Measurements from ENCODE around the gene FAM9A.
"Not testable (repeated sequence)": the region's sequence is repeated elsewhere in the genome, so short reads cannot be mapped to it uniquely, and the experiment has no call there.

Gene FAM9A

GRCh38 chrX:8800351-8800750, 832 bp downstream of the FAM9A start:
- DNase-seq = not testable (repeated sequence)

DNA sequence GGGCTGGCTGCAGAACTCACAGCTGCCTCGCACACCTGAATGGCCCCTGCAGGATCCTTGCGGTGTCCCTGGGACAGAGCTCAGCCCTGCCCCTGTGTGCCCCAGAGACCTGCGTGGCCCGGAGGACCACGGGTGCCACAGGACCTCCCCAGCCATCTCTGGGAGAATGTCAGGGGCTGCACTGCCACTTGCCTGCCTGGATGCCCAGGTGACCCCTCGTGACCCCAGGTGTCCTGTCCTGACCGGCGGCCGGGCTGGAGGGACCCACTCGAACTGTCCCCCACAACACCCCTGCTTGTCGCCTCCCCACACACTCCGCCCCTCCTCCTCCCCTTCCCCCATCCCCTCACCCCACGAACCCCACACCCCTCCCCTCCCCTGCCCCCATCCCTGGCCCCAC, 1.9 kb downstream of the FAM9A start:
- not testable (repeated sequence) for DNase-seq

GRCh38 chrX:8798702-8799101, 2.5 kb downstream of the FAM9A start:
- not testable (repeated sequence) for DNase-seq

- not testable (repeated sequence) for DNase-seq
Observed at GRCh38 chrX:8787119-8787518, 14.1 kb downstream of the FAM9A start.

DNA sequence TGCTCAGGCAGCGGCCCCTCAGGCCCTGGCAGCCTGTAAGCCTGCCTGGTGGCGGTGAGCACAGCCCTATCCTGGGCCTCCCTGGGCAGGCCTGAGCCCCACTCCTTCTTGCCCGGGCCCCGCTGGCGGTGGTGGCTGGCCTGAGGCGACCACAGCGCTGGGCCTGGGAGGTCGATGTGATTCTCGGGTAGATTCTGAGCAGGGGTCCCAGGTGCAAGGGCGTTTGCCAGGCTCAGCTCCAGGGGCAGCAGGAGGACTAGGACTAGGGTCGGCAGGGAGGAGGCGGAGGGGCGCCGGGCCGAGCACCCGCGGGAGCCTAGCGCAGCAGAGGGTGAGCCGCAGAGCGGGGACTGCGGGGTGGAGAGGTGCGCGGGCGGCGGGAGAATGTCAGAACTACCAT, 17.0 kb downstream of the FAM9A start:
- no peak for DNase-seq

- no peak for DNase-seq
Observed at GRCh38 chrX:8783714-8784098, 17.5 kb downstream of the FAM9A start.

- peak; percentile 53 for DNase-seq
Observed at GRCh38 chrX:8783097-8783713, 18.0 kb downstream of the FAM9A start.

DNA sequence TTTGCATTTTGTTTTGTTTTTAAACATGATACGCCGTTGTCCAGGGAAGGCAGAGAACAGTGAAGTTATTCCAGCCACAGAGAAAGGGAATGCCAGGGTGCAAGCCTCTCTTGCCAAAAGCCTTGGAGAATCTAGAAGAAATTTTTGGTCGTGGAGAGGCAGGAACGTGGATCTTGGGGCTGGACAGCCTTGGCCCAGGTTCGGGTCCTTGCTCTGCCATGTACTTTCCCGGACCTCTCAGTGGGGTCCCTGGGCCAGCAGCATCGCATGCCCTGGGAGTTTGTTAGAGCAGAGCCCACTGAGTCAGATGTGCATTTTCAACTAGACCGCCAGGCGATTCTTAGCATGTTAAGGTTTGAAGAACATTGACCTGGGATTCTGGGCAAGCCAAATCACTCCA, 18.6 kb downstream of the FAM9A start:
- no peak for DNase-seq

- DNase-seq = not testable (repeated sequence)
Observed at GRCh38 chrX:8781921-8782320, 19.3 kb downstream of the FAM9A start.

DNA sequence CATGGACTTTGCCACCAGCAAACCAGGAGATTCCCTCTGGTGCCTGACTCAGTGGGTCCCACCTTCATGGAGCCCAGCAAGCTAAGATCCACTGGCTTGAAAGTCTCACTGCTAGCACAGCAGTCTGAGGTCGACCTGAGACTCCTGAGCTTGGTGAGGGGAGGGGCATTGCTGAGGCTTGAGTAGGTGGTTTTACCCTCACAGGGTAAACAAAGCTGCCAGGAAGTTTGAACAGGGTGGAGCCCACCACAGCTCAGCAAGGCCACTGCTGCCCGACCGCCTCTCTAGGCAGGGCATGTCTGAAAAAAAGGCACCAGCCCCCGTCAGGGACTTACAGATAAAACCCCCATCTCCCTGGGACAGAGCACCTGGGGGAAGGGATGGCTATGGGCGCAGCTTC, 28.1 kb downstream of the FAM9A start:
- DNase-seq = no peak

DNA sequence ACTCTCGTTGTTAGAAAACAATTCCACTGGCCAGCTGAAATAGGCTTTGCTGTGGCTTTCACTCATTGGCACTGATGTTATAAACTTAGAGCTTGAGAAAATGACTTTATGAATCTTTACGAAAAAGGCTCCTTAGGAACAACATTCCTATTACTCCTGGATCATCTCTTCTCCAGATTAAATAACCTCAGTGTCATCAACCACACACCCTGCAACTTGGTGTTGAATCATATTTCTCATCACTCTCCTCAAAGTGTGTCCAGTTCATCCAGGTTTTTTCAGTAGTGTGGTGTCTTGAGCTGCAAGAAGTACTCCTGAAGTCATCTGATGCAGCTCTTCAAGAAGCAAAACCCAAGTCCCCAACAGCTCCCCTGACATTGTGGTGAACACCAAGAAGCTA, 41.2 kb downstream of the FAM9A start:
- DNase-seq = no peak

DNA sequence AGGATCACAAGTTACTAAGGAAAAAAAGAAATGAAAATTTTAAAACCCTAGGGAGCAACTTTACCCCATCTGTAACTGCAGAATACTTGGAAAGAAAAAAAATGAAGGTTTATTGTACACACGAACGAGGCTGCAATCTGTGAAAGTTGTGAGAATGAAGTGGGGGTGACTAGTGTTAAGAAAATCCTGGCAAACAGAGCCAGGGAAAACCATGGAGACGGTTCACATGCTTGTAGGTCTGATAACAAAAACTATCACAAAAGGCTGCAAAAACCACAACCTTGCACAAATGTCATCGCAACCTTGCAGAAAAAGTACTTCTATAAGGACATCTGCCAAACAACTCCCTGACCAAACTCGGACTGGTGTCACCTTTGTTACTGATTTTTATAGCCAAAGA, 42.5 kb downstream of the FAM9A start:
- not testable (repeated sequence) for DNase-seq

DNA sequence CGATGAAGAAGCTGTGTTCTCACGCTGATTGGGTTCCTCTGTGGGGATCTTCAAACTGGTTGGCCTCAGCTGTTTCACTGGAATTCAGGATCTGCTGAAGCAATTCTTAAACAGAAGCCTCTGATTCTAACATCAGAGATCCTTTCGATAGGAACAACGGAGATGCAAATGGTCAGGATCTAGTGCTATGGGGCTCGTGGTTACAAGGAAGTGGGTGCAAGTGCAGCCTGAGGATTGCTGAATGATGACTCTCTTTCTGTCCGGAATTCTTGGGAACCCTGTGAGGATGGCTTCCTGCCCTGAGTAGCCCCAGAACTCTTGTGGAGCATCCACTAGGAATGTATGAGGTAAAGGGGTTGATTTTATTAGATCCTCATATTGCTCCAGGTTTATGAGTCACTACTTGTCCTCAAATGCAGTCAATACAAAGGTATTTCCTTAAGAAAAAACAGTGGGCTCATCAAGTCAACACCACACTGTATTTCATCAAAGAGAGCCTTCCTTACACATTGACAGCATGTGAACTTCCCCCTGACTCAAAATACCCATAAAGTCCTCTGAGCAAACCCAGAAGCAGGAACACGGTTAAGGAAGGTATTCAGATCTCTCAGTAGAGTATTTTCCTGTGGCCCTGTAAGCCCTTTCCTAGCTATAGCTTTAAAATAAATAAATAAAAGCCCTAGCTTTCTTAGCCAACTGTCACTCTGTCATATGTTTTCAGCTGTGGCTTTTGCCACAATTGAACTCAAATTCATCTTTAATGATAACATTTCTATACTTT, 43.4 kb downstream of the FAM9A start:
- not testable (repeated sequence) for DNase-seq

- DNase-seq = no peak
Observed at GRCh38 chrX:8755813-8756212, 45.4 kb downstream of the FAM9A start.

DNA sequence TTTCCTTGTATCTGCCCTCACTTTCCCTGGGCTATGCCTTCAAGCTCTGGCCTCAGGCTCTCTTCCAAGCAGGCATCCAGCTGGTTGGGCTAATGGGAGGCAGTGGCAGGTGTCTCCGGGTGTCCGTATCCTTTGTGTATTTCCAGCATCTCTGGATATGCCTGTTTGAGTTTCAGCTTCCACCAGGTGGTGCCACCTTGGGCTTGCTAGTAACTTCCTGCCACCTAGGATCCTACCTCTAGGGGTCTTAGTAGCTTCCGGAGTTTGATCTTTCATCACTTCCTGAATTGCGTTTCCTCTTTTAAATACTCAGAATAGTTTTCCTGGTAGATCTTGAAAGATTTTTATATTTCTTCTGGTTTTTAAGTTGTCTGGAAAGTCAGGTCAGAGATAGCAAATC, 46.1 kb downstream of the FAM9A start:
- no peak for DNase-seq

GRCh38 chrX:8749697-8750096, 51.5 kb downstream of the FAM9A start:
- DNase-seq = no peak

- DNase-seq = peak; percentile 25
Observed at GRCh38 chrX:8748855-8749254, 52.3 kb downstream of the FAM9A start.

GRCh38 chrX:8743126-8743732, 58.0 kb downstream of the FAM9A start:
- peak; percentile 63 for DNase-seq

GRCh38 chrX:8741981-8742380, 59.2 kb downstream of the FAM9A start:
- DNase-seq = no peak

Data from activated CD4-positive, alpha-beta T cell treated with anti-CD3 and anti-CD28 coated beads, Interleukin-10, Interleukin-2, amounts not matched to agents 100 ng/mL and 50 ng/mL, durations not matched to agents 16 hours and 8 hours (primary cell).